ENCODE results near the gene CRACDL. TPM values are rescaled to one million over a fixed set of nuclear protein-coding genes. Genes with fewer than 3 reads are reported as not detected.

CRACDL gene
- polyA plus RNA-seq, 1 of the 3 experiments (the other 2 are of a cell fraction): not detected

DNA sequence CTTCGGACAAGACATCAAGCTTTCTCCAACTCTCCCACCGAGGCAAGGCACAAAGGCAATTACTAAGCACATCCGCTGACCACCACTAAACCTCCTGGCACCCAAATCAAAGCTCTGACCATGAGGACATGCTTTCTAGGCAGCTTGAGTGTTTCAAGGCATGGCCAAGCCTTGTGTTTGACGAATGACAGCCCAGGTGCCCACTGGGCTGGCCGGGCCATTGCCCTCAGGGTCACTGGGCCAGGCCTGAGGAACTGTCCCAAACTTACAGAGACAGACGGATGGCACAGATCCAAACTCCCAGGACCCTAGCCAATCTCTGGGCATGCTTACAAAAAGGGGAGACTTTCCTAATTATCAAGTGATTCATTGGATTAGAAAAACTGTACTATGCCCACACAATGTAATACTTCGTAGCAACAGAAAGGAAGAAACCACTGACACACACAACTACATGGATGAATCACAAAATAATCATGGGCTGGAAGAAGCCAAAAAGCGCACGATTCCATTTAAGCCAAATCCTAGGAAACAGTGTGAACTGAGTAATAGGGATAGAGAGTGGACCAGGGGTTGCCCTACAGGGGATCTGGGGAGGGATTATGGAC, 20.2 kb downstream of the CRACDL start:
- no peak for DNase-seq
- Histone ChIP-seq H3K4me1 (ENCODE audit: control insufficient read depth in 1 of 2, insufficient read depth in 2 of 2, low read depth in 1 of 2, low read length in 1 of 2) (peaks cover 30 to 33% of the 10 kb centered on the region in 2 experiments), H3K9me3 (no peaks in the 10 kb centered on the region), H4K20me1 (ENCODE audit: insufficient read depth) (no peaks in the 10 kb centered on the region), H3K27ac (ENCODE audit: low read depth in 2 of 2, low read length in 1 of 2) (peak overlapping the region in 1 of 2 experiments; percentile 93; a peak in 2 of 4 replicates), H3K27me3 (ENCODE audit: insufficient read depth) (no peaks in the 10 kb centered on the region), H3F3A (replicated peaks; ENCODE audit: insufficient read depth) (peaks cover 39% of the 10 kb centered on the region), H2AFZ (ENCODE audit: low read depth) (0 out of 2 replicates have a peak overlapping the region, but pooled peaks have one; percentile 38), H3K79me2 (ENCODE audit: insufficient read depth) (no peaks in the 10 kb centered on the region), H3K36me3 (replicated peaks in 1 of 2; ENCODE audit: control insufficient read depth in 1 of 2, insufficient read depth in 2 of 2, low read length in 1 of 2) (no peaks in the 10 kb centered on the region), H3K9me2 (no peaks in the 10 kb centered on the region), H3K4me2 (peak overlapping the region; percentile 41; the same call in 1 of the 2 replicates), H3K4me3 (ENCODE audit: low read depth in 2 of 2, low read length in 1 of 2) (no peak overlapping the region), H3K9ac (no peak overlapping the region)
- CTCF ChIA-PET: no interaction called here
- TF ChIP-seq JUND (IDR thresholded peaks at IDR 0.05) (0 out of 2 replicates have a peak, but pooled peaks have one; percentile 13), TEAD4 (IDR thresholded peaks at IDR 0.05; ENCODE audit: borderline replicate concordance, insufficient read depth) (no peak)
- WGBS (ENCODE audit: low lambda C conversion rate): 67% methylated on average over 7 of the region's 9 CpGs
- POLR2A ChIA-PET: no interaction called here

DNA sequence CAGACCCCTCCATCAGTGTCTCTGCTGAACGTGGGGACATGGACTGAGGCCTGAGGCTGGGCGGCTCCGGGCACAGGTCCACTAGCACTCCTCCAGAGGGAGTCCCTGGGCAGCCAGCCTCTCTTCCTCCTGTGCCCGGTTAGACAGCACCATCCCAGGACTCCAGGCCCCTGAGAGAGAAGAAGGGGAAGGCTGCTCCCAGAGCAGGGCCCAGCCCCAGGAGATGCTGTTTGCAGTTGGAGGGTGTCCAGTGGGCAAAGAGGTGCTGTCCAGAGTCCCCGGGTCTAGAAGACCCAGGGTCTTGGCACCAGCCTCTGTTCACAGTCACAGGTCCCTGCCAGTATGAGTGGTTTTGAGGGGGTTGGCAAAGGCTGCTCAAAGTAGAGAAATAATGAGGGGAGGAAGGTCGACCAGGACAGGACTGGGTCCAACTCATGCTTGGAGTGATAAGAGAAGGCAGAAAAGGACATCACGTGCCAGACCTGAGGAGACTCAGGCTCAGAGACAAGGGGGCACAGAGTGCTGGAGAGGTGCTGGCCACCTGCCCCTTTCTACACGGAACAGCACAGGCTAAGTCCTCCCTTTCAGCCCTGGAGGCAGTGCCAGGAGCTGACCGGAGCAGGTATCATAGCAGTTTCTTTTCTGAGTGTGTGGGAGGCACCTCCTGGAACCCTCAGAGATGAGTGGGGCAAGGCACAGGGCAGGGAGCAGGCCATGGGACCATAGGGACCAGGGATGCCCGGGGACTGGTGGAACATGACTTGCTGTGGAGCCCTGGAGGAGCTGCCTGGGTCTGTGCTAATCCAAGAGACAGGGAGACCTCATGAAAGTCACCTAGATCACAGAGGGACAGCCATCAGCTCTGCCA, 21.1 kb downstream of the CRACDL start:
- ChIA-PET CTCF (no interaction called here), POLR2A (no interaction called here)
- TF ChIP-seq, protein P1, sequence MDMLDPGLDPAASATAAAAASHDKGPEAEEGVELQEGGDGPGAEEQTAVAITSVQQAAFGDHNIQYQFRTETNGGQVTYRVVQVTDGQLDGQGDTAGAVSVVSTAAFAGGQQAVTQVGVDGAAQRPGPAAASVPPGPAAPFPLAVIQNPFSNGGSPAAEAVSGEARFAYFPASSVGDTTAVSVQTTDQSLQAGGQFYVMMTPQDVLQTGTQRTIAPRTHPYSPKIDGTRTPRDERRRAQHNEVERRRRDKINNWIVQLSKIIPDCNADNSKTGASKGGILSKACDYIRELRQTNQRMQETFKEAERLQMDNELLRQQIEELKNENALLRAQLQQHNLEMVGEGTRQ (IDR thresholded peaks at IDR 0.05; ENCODE audit: borderline replicate concordance, low read depth, low read length): no peak
- no peak for TF ChIP-seq NRF1 (IDR thresholded peaks at IDR 0.05; ENCODE audit: low read depth, low read length)
- TF ChIP-seq, protein P2, sequence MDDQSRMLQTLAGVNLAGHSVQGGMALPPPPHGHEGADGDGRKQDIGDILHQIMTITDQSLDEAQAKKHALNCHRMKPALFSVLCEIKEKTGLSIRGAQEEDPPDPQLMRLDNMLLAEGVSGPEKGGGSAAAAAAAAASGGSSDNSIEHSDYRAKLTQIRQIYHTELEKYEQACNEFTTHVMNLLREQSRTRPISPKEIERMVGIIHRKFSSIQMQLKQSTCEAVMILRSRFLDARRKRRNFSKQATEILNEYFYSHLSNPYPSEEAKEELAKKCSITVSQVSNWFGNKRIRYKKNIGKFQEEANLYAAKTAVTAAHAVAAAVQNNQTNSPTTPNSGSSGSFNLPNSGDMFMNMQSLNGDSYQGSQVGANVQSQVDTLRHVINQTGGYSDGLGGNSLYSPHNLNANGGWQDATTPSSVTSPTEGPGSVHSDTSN (IDR thresholded peaks at IDR 0.05): no peak
- no peak for TF ChIP-seq GATA2 (CRISPR knock-in tag; IDR thresholded peaks at IDR 0.05)
- no peak for TF ChIP-seq MEF2A (IDR thresholded peaks at IDR 0.05; ENCODE audit: borderline replicate concordance, low read depth)
- TF ChIP-seq FOXM1 (IDR thresholded peaks at IDR 0.05; ENCODE audit: low read depth): no peak
- no peak for TF ChIP-seq RXRA (IDR thresholded peaks at IDR 0.05; ENCODE audit: borderline replicate concordance, low read depth)
- TF ChIP-seq MXI1 (IDR thresholded peaks at IDR 0.05; ENCODE audit: low read depth, low read length): no peak
- TF ChIP-seq, protein P3, sequence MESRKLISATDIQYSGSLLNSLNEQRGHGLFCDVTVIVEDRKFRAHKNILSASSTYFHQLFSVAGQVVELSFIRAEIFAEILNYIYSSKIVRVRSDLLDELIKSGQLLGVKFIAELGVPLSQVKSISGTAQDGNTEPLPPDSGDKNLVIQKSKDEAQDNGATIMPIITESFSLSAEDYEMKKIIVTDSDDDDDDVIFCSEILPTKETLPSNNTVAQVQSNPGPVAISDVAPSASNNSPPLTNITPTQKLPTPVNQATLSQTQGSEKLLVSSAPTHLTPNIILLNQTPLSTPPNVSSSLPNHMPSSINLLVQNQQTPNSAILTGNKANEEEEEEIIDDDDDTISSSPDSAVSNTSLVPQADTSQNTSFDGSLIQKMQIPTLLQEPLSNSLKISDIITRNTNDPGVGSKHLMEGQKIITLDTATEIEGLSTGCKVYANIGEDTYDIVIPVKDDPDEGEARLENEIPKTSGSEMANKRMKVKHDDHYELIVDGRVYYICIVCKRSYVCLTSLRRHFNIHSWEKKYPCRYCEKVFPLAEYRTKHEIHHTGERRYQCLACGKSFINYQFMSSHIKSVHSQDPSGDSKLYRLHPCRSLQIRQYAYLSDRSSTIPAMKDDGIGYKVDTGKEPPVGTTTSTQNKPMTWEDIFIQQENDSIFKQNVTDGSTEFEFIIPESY (IDR thresholded peaks at IDR 0.05; ENCODE audit: borderline replicate concordance, low read depth): no peak
- no peaks in the 10 kb centered on the region for H3K36me3 ChIP-seq (replicated peaks in 1 of 2; ENCODE audit: control insufficient read depth in 1 of 2, insufficient read depth in 2 of 2, low read length in 1 of 2)
- H3K4me3 ChIP-seq (ENCODE audit: low read depth in 2 of 2, low read length in 1 of 2): no peak overlapping the region
- H3K9ac ChIP-seq: no peak overlapping the region
- H3K9me2 ChIP-seq: no peaks in the 10 kb centered on the region
- no peak overlapping the region for H3K4me2 ChIP-seq
- H3K79me2 ChIP-seq (ENCODE audit: insufficient read depth): no peaks in the 10 kb centered on the region
- peak overlapping the region in 1 of 2 experiments; percentile 93; a peak in 2 of 4 replicates for H3K27ac ChIP-seq (ENCODE audit: low read depth in 2 of 2, low read length in 1 of 2)
- peaks cover 31 to 34% of the 10 kb centered on the region in 2 experiments for H3K4me1 ChIP-seq (ENCODE audit: control insufficient read depth in 1 of 2, insufficient read depth in 2 of 2, low read depth in 1 of 2, low read length in 1 of 2)
- no peak overlapping the region for H2AFZ ChIP-seq (ENCODE audit: low read depth)
- H4K20me1 ChIP-seq (ENCODE audit: insufficient read depth): no peaks in the 10 kb centered on the region
- H3K9me3 ChIP-seq: no peaks in the 10 kb centered on the region
- WGBS (ENCODE audit: low lambda C conversion rate): 75% methylated on average over 5 of the region's 10 CpGs
- DNase-seq: no peak
- H3K27me3 ChIP-seq (ENCODE audit: insufficient read depth): no peaks in the 10 kb centered on the region
- peaks cover 39% of the 10 kb centered on the region for H3F3A ChIP-seq (replicated peaks; ENCODE audit: insufficient read depth)

Measured in SK-N-SH (cell line).